Activated T-cell treated with anti-CD3 and anti-CD28 coated beads, Interleukin-2, amount 50 U/mL, for 4 hours (primary cell): Measurements from ENCODE around the gene GNAZ. TPM values are rescaled to one million over a fixed set of nuclear protein-coding genes. Genes with fewer than 3 reads are reported as not detected.
"Not testable (repeated sequence)": the region's sequence is repeated elsewhere in the genome, so short reads cannot be mapped to it uniquely, and the experiment has no call there.

ENCODE experiments used
- ATAC-seq, 2 donors: fragments of 200-7000 bp; cut with Tn5 transposase; one replicate each; pipeline ENCODE4 v1.10.0; 2021
- DNase-seq: peaks from one replicate; pipeline ENCODE4 v3.0.0-alpha.2; 2020
- H3K27me3 Mint-ChIP-seq: one replicate; pipeline ENCODE4 v1.8.0; 2021; ENCODE audit warnings: low read depth, mixed read lengths
- H3K36me3 Mint-ChIP-seq: one replicate; pipeline ENCODE4 v1.8.0; 2022; ENCODE audit warnings: mixed read lengths; ENCODE audit not compliant: insufficient read depth
- H3K4me1 Mint-ChIP-seq: one replicate; pipeline ENCODE4 v1.8.0; 2021; ENCODE audit warnings: low read depth, mixed read lengths
- H3K4me3 Mint-ChIP-seq: one replicate; pipeline ENCODE4 v1.8.0; 2021; ENCODE audit warnings: mild to moderate bottlenecking, moderate library complexity, mixed read lengths
- H3K9me3 Mint-ChIP-seq: one replicate; pipeline ENCODE4 v1.8.0; 2021; ENCODE audit warnings: mixed read lengths
- total RNA-seq, 3 donors: library from RNA; stranded (reverse); gene quantifications; one replicate each; pipeline ENCODE4 v1.2.1, GENCODE V29; 2021

The GNAZ gene
- total RNA-seq, 3 donors from 2014 or later = 0.61 to 1.3 (median 0.99) TPM

DNA sequence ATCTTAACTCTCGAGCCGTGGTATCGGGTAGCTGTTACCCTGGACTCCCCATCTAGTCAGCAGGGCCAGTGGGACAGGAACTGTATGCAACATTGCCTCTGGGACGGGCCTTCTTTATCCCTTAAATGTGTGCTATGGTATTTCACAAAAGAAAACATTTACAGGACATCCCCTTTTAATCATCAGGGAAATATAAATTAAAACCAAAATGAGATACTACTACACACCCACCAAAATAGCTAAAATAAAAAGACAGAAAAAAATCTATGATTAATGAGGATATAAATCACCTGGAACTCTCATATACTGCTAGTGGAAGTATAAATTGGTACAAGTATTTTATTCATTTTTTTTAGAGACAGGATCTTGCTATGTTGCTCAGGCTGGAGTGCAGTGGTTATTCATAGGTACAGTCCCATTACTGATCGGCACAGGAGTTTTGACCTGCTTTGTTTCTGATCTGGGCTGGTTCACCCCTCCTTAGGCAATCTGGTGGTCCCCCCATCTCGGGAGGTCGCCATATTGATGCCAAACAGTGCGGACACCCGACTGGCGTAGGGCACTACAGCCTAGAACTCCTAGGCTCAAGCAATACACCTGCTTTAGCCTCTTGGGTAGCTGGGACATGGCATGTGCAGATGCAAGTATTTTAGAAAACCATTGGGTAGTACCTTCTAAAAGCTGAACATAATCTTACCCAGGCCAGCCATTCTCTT lies 62.2 kb downstream of the GNAZ start:
- Mint-ChIP-seq H3K36me3 (no peaks in the 10 kb centered on the region), H3K4me3 (no peak overlapping the region), H3K27me3 (no peaks in the 10 kb centered on the region), H3K4me1 (peaks cover 18% of the 10 kb centered on the region), H3K9me3 (no peaks in the 10 kb centered on the region)
- no peak for ATAC-seq
- no peak for DNase-seq

DNA sequence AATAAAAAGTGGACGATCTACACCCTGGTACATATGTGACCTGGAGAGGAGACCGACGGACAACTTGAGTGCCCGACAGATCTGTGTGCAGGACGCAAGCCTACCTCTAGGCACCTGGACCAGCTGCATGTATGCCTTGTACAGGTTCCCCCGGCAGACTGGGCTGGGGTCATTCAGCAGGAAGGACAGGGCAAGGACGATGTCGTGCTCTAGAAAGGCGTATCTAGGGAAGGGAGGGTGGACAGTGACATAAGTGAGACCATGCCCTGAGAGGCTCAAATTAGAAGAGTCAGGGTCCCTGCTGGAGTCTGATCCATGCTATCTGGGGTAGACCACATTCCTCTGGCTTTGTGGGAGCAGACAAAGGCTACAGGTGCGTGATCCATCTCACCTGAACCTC lies 63.6 kb downstream of the GNAZ start:
- Mint-ChIP-seq H3K27me3 (no peaks in the 10 kb centered on the region), H3K36me3 (no peaks in the 10 kb centered on the region), H3K9me3 (no peaks in the 10 kb centered on the region), H3K4me1 (peaks cover 28% of the 10 kb centered on the region), H3K4me3 (no peak overlapping the region)
- no peak for ATAC-seq
- no peak for DNase-seq

DNA sequence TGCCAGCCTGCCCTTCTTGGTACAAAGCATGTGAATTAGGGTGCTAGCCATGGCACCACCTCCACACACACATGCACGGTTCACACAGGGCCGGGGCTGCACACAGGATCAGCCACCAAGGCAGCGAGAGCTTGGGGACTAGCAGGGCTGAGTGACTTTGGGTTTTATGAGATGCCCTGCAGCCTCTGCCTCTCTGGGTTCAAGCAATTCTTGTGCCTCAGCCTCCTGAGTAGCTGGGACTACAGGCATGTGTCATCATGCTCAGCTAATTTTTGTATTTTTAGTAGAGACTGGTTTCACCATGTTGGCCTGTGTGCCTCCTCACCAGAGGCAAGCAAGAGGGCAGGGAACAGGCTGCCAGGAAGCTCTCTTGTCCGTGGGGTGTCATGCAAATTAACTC lies 66.7 kb downstream of the GNAZ start:
- not testable (repeated sequence) for H3K27me3 Mint-ChIP-seq, H3K4me3 Mint-ChIP-seq, ATAC-seq, H3K9me3 Mint-ChIP-seq, H3K36me3 Mint-ChIP-seq, DNase-seq
- peaks cover 51% of the 10 kb centered on the region for H3K4me1 Mint-ChIP-seq

DNA sequence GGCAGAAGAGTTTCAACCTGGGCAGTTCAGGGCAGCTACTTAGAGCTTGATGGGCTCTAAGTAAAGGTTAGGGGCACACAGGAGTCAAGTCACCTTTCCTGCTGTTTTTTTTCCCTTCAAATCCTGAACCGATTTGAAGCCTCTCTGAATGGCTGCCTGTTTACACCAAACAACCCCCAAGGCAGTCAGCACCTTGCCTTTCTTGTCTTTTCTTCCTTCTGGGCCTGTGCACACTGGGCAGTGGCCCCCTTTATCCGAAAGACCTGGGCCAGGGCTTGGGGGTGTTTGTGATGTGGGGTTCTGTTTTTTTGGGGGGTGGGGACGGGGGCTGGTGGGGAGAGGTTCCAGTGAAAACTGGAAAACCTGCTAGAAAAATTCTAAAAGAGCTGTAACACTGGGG lies 67.1 kb downstream of the GNAZ start:
- DNase-seq (no peak), ATAC-seq (no peak)
- Mint-ChIP-seq H3K4me3 (peak overlapping the region; percentile 37), H3K36me3 (no peaks in the 10 kb centered on the region), H3K4me1 (peaks cover 56% of the 10 kb centered on the region), H3K9me3 (no peaks in the 10 kb centered on the region), H3K27me3 (no peaks in the 10 kb centered on the region)

DNA sequence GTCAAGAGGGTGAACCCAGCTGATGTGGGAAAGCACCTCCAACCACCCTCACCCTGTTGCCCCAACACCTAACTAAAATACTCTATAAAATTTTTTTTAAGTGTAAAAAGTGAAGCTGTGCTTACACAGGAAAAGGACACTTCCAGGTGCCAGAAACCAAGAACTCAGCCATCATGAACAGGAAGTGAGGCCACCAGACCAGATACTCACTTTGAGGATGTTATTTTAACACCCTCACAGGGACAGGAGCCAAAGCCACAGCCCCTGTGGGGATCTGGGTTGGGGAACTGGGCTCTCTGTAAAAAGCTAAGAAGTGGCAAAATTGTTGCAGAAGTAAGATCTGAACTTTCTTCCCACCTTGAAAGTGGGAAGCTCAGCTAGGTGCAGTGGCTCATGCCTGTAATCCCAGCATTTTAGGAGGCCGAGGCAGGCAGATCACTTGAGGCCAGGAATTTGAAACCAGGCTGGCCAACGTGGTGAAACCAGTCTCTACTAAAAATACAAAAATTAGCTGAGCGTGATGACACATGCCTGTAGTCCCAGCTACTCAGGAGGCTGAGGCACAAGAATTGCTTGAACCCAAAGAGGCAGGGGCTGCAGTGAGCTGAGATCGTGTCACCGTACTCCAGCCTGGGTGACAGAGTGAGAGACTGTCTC lies 67.7 kb downstream of the GNAZ start:
- ATAC-seq (peak in 1 of 2 donors; percentile 18), DNase-seq (no peak)
- H3K4me1 Mint-ChIP-seq = peaks cover 62% of the 10 kb centered on the region
- no peaks in the 10 kb centered on the region for H3K9me3 Mint-ChIP-seq
- H3K36me3 Mint-ChIP-seq = no peaks in the 10 kb centered on the region
- H3K4me3 Mint-ChIP-seq = peak overlapping the region; percentile 37
- H3K27me3 Mint-ChIP-seq = no peaks in the 10 kb centered on the region

DNA sequence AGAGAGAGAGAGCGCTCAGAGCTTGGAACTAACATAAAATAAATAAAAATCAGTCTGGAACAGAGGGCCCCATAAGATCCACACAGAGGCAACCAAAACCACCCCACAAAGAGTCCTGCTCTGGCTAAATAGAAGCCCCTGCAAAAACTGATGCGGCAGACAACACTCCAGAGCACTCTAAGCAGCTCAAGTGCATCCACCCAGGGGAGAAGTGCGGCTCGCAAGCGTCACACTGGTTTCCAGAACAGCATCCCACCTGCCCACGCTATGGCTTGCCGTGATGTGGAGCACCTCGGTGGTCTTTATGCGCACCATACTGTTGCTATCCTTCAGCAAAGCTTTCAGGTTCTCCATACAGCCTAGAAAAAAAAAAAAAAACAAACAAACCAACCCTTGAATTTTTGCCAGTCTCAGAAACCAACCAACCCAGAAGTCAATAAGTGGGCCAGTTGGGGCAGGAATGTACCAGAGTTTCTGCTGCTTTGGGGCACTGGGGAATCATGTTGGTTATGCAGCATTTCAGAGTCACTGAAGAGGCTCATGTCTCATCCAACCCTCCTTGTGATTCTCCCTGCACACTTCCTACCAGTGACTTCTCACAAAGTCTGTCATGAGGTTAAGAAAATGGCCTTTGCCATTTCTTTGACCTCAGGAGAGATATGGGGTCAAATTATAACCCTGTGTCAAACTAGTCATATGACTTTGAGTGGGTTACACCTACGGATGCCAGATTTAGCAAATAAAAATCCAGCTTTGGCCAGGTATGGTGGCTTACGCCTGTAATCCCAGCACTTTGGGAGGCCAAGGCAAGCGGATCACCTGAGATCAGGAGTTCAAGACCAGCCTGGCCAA lies 68.5 kb downstream of the GNAZ start:
- ATAC-seq (no peak), DNase-seq (no peak)
- no peaks in the 10 kb centered on the region for H3K27me3 Mint-ChIP-seq
- no peaks in the 10 kb centered on the region for H3K36me3 Mint-ChIP-seq
- H3K4me3 Mint-ChIP-seq = peak overlapping the region; percentile 37
- H3K9me3 Mint-ChIP-seq = no peaks in the 10 kb centered on the region
- H3K4me1 Mint-ChIP-seq = peaks cover 67% of the 10 kb centered on the region

DNA sequence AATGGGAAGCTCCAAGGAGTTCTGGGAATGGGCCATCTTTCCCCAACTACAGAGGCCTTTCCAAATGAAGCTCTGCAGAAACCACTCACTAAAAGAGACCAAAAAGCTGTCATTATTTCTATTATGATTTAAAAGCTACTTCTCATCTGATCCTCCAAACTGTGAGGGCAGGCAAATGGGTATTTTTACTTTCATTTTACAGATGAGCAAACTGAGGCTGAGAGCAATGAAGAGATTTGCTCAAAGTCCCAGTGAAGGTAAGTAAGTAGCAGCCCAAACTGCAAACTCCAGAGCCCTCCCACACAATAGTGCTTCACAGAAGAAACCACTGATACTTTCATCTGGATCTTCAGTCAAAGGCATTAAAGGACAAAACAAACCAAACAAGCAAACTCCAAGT lies 70.1 kb downstream of the GNAZ start:
- Mint-ChIP-seq H3K27me3 (no peaks in the 10 kb centered on the region), H3K9me3 (no peaks in the 10 kb centered on the region), H3K4me1 (peaks cover 78% of the 10 kb centered on the region), H3K36me3 (no peaks in the 10 kb centered on the region), H3K4me3 (no peak overlapping the region)
- ATAC-seq (no peak), DNase-seq (no peak)

DNA sequence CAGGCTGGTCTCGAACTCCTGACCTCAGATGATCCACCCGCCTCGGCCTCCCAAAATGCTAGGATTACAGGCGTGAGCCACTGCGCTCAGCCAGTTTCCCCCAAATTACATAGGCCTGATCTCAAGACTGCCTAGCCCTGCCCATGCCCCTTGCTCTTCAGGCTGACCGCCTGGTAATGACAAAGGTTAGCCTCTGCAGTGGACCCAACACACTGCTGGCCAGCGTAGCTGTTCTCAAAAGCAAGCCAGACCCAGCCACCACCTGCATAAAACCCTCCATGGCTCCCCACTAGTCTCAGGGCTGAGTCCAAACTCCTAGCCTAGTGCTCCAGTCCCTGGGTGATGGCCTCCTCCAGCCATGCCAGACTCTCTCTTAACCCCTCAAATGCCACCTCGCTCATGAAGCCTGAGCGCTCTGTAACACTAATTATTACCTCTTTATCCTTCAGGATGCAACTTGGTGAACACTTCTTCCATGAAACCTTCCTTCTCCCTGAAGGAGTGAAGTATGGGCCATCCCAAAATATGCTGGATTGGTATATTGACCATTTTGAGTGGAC lies 72.3 kb downstream of the GNAZ start:
- peak overlapping the region; percentile 67 for H3K4me3 Mint-ChIP-seq
- DNase-seq (no peak), ATAC-seq (no peak)
- H3K4me1 Mint-ChIP-seq = peaks cover 67% of the 10 kb centered on the region
- H3K9me3 Mint-ChIP-seq = no peaks in the 10 kb centered on the region
- no peaks in the 10 kb centered on the region for H3K27me3 Mint-ChIP-seq
- no peaks in the 10 kb centered on the region for H3K36me3 Mint-ChIP-seq

DNA sequence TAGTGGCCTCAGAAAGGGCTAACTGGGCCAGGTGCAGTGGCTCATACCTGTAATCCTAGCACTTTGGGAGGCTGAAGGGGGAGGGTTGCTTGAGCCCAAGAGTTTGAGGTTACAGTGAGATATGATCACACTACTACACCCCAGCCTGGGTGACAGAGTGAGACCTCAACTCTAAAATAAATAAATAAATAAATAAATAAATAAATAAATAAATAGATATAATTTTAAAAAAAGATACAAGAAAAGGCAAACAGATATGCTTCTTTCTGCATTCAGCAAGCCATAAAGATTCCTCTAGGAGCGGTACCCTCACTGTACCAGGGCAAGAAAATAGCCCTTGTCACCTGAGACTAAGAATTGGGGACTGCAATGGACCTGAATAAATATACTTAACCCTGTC lies 72.8 kb downstream of the GNAZ start:
- Mint-ChIP-seq H3K9me3 (no peaks in the 10 kb centered on the region), H3K4me1 (peaks cover 62% of the 10 kb centered on the region), H3K27me3 (no peaks in the 10 kb centered on the region), H3K4me3 (peak overlapping the region; percentile 67), H3K36me3 (no peaks in the 10 kb centered on the region)
- ATAC-seq = no peak
- no peak for DNase-seq

DNA sequence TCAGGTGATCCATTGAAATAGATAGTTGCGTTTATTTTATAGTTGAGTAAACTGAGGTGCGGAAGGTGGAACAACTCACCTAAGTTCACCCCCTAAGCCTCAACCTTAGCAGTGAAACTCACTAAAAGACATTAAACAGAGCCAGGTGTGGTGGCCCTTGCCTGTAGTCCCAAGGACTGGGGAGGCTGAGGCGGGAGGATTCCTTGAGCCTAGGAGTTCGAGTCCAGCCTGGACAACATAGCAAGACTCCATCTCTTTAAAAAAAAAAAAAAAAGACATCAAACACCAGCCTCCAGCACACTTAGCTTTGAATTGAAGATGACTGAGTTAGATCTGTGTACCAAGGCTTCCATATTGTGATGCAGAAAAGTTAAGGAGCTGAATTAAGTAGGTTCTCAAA lies 74.1 kb downstream of the GNAZ start:
- no peaks in the 10 kb centered on the region for H3K9me3 Mint-ChIP-seq
- H3K4me1 Mint-ChIP-seq = peaks cover 51% of the 10 kb centered on the region
- H3K27me3 Mint-ChIP-seq = no peaks in the 10 kb centered on the region
- ATAC-seq (no peak), DNase-seq (no peak)
- H3K4me3 Mint-ChIP-seq = no peak overlapping the region
- no peaks in the 10 kb centered on the region for H3K36me3 Mint-ChIP-seq

DNA sequence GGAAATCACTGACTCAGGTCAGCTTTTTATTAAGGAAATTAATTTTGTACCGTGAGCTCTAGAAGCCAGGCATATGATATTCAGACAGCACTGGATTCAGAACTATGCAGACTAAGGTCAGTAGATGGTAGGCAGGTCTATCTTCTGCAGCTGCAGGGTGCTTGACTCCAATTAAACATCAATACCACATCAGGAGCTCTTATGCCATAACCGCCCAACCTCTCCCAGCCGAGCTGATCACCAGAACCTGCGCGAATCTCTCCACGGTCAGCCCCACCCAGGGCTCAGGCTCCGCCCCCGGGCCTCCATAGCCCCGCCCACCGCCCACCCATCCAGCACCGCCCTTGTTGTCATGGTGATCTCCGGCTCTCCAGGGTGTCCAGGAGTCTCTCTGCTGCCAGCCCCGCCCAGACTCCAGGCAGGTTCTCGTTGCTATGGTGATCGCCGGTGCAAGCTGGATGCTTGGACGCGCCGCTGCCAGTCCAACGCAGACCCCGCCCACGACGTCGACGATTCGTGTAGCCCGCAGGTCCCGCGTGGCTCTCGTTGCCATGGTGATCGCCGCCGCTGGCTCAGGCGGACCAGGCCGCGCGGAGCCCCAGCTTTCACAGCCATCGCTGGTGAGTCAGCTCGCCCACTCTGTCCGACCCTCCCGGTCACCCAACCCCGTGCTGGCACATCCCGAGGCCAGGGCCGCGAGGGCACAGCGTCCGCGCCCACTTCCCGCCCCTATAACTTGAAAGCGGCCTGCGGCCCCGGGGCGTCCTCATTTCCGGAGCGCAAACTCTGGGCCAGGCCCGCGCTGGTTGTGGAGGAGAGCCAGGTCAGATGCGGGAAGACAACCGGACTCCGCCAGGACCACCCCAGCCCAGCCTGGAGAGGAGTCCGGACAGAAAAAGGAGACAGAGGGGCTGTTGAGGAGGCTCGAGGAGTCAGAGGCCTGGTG lies 74.9 kb downstream of the GNAZ start, which contains the start of gene RAB36:
Gene RAB36, plus strand, starts transcription at position 546 of the 946 bp plus-strand sequence. CDS start 1,140 bp downstream, outside the sequence.
- peaks cover 46% of the 10 kb centered on the region for H3K4me1 Mint-ChIP-seq
- peak; percentile 72 for DNase-seq
- no peaks in the 10 kb centered on the region for H3K27me3 Mint-ChIP-seq
- H3K4me3 Mint-ChIP-seq = peak within 1 kb of the TSS; percentile 73
- H3K9me3 Mint-ChIP-seq = no peaks in the 10 kb centered on the region
- H3K36me3 Mint-ChIP-seq = no peaks in the 10 kb centered on the region
- ATAC-seq = peak; percentile 39 to 41

DNA sequence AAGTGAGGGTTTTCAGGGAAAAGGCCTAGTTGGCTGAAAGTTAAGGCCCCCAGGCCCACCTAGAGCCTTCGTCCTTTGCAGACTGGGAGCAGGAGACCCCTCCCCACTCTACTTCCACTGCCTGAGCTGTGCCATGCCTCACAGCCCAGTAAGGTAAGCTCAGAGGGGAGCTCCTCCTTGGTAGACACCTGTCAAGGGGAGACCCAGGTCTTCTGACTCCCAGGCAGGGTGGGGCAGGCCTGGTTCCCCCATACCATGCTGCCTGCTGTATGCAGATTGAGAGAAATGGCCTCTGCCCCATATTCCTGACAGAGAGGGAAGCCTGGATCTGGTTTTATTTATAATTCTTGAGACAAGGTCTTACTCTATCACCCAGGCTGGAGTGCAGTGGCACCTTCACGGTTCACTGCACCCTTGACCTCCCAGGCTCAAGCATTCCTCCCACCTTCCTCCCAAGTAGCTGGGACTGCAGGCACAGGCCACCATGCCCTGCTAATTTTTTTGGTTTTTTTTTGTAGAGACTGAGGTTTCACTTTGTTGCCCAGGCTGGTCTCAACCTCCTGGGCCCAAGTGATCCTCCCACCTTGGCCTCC lies 75.7 kb downstream of the GNAZ start:
- H3K4me3 Mint-ChIP-seq = peak overlapping the region; percentile 8
- no peak for ATAC-seq
- H3K27me3 Mint-ChIP-seq = no peaks in the 10 kb centered on the region
- H3K36me3 Mint-ChIP-seq = no peaks in the 10 kb centered on the region
- H3K9me3 Mint-ChIP-seq = no peaks in the 10 kb centered on the region
- no peak for DNase-seq
- peaks cover 40% of the 10 kb centered on the region for H3K4me1 Mint-ChIP-seq

DNA sequence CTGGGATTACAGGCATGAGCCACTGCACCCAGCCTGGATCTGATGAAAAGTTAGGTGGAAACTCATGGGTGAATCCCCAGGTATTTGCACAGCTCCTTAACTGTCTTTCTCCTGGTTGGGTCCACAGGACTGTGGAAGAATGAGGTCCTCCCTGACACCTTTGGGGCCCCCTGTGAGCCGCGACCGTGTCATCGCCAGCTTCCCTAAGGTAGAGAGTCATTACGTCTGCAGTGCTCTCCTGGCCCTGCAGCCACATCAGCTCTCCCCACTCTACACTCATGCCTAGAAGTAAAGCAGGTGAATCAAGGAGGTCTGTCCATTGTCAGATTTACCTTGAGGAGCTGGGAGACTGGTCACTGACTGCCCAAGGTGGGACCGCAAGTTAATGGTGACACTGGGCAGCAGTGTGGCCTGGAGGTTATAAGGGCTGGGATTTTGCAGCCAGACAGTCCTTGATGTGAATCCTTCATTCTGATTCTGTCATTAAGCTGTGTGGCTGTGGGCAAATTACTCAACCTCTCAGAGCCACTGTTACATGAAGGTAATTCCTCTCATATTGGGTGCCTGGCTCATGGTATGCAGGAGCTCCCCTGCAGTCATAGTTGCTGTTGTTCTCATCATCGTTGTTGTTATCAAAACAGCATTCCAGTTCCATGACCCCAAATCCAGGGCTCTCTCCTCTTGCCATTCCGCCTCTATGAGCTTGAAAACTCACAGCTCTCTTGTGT lies 76.3 kb downstream of the GNAZ start:
- Mint-ChIP-seq H3K4me1 (peaks cover 34% of the 10 kb centered on the region), H3K27me3 (no peaks in the 10 kb centered on the region), H3K4me3 (no peak overlapping the region), H3K36me3 (no peaks in the 10 kb centered on the region), H3K9me3 (no peaks in the 10 kb centered on the region)
- ATAC-seq (no peak), DNase-seq (no peak)
